ENCODE data around the gene VPS33A. TPM values are rescaled to one million over a fixed set of nuclear protein-coding genes. Genes with fewer than 3 reads are reported as not detected.
"Not testable (repeated sequence)": the region's sequence is repeated elsewhere in the genome, so short reads cannot be mapped to it uniquely, and the experiment has no call there.

Gene VPS33A
- total and polyA plus RNA-seq, 2 experiments from 2014 or later = 19.5 to 48.0 TPM

- no peaks in the 10 kb centered on the region for H3K79me2 ChIP-seq (replicated peaks; ENCODE audit: insufficient read depth)
- Mint-ChIP-seq H3K4me3 (peak overlapping the region; percentile 65), H3K27ac (no peak overlapping the region), H3K36me3 (ENCODE audit: low read depth) (peaks cover 18% of the 10 kb centered on the region), H3K4me1 (peaks cover 22% of the 10 kb centered on the region), H3K9me3 (no peaks in the 10 kb centered on the region), H3K27me3 (ENCODE audit: insufficient read depth, low read depth, poor library complexity) (peaks cover 43% of the 10 kb centered on the region)
- peaks cover 47% of the 10 kb centered on the region for H3K27me3 ChIP-seq (ENCODE audit: insufficient read depth)
- DNase-seq (ENCODE audit: low spot score) = peak; percentile 48
- peak overlapping the region; percentile 67 for H3K4me3 ChIP-seq
- no peak overlapping the region for H3K27ac ChIP-seq (ENCODE audit: low read depth)
- peaks cover 11% of the 10 kb centered on the region; the same call in 1 of the 2 replicates for H3K4me1 ChIP-seq (ENCODE audit: insufficient read depth)
- H2AFZ ChIP-seq = peak overlapping the region; percentile 87
- H3F3A ChIP-seq (replicated peaks; ENCODE audit: low read depth) = peaks cover 20% of the 10 kb centered on the region
- H4K20me1 ChIP-seq (replicated peaks; ENCODE audit: insufficient read depth) = peaks cover 29% of the 10 kb centered on the region
- H3K36me3 ChIP-seq (ENCODE audit: insufficient read depth) = peaks cover 20% of the 10 kb centered on the region
- H3K9me2 ChIP-seq (ENCODE audit: insufficient read depth) = no peaks in the 10 kb centered on the region
- TF ChIP-seq EZH2 (IDR thresholded peaks at IDR 0.05; ENCODE audit: low read depth, unreplicated experiment) = peak; percentile 75
- TF ChIP-seq CREB1 (CRISPR knock-in tag; IDR thresholded peaks at IDR 0.05; ENCODE audit: low read depth) = no peak
- peak; percentile 12 for ATAC-seq
- H3K4me2 ChIP-seq = peak overlapping the region; percentile 88
These were observed 61.9 kb downstream of the VPS33A start for GRCh38 chr12:122204167-122205052.

- peaks cover 15% of the 10 kb centered on the region for H3K36me3 Mint-ChIP-seq (ENCODE audit: low read depth)
These were observed 62.8 kb downstream of the VPS33A start, which contains the start of gene B3GNT4 for GRCh38 chr12:122203301-122204166. Gene B3GNT4 (plus strand): TSS chr12:122203709. CDS start chr12:122204619, 910 bp downstream.

GRCh38 chr12:122202811-122203210 is 63.5 kb downstream of the VPS33A start:
- Histone ChIP-seq H3F3A (replicated peaks; ENCODE audit: low read depth) (peaks cover 20% of the 10 kb centered on the region), H3K4me2 (peak overlapping the region; percentile 88), H3K27me3 (ENCODE audit: insufficient read depth) (peaks cover 47% of the 10 kb centered on the region), H3K4me3 (peak overlapping the region; percentile 67), H4K20me1 (replicated peaks; ENCODE audit: insufficient read depth) (peaks cover 25% of the 10 kb centered on the region), H2AFZ (peak overlapping the region; percentile 98)
- not testable (repeated sequence) for H3K36me3 Mint-ChIP-seq (ENCODE audit: low read depth); H3K9me3 Mint-ChIP-seq; H3K27ac ChIP-seq (ENCODE audit: low read depth); H3K27ac Mint-ChIP-seq; H3K4me1 ChIP-seq (ENCODE audit: insufficient read depth); ATAC-seq; DNase-seq (ENCODE audit: low spot score); H3K36me3 ChIP-seq (ENCODE audit: insufficient read depth); H3K9me2 ChIP-seq (ENCODE audit: insufficient read depth); H3K79me2 ChIP-seq (replicated peaks; ENCODE audit: insufficient read depth)
- H3K27me3 Mint-ChIP-seq (ENCODE audit: insufficient read depth, low read depth, poor library complexity) = peaks cover 43% of the 10 kb centered on the region
- peak overlapping the region; percentile 81 for H3K4me3 Mint-ChIP-seq
- H3K4me1 Mint-ChIP-seq = peaks cover 15% of the 10 kb centered on the region

More at GRCh38 chr12:122203301-122204166, 62.8 kb downstream of the VPS33A start, which contains the start of gene B3GNT4:
- peaks cover 27% of the 10 kb centered on the region for H4K20me1 ChIP-seq (replicated peaks; ENCODE audit: insufficient read depth)
- peaks cover 11% of the 10 kb centered on the region; the same call in 1 of the 2 replicates for H3K36me3 ChIP-seq (ENCODE audit: insufficient read depth)
- DNase-seq (ENCODE audit: low spot score) = peak; percentile 85
- no peak within 1 kb of the TSS for H3K27ac Mint-ChIP-seq
- no peaks in the 10 kb centered on the region for H3K9me2 ChIP-seq (ENCODE audit: insufficient read depth)
- TF ChIP-seq ZNF114 (CRISPR knock-in tag; IDR thresholded peaks at IDR 0.05) (no peak), EZH2phosphoT487 (IDR thresholded peaks at IDR 0.05; ENCODE audit: unreplicated experiment) (peak; percentile 18), POLR2AphosphoS5 (IDR thresholded peaks at IDR 0.05; ENCODE audit: low read depth) (peak; percentile 58), NANOG (IDR thresholded peaks at IDR 0.05; ENCODE audit: borderline replicate concordance) (no peak)
- H3K27me3 ChIP-seq (ENCODE audit: insufficient read depth) = peaks cover 47% of the 10 kb centered on the region
- peak within 1 kb of the TSS; percentile 88 for H3K4me2 ChIP-seq
- H3K27me3 Mint-ChIP-seq (ENCODE audit: insufficient read depth, low read depth, poor library complexity) = peaks cover 43% of the 10 kb centered on the region
- peak within 1 kb of the TSS; percentile 81 for H3K4me3 Mint-ChIP-seq
- H3K4me3 ChIP-seq = peak within 1 kb of the TSS; percentile 67
- ATAC-seq = peak; percentile 67
- H3K79me2 ChIP-seq (replicated peaks; ENCODE audit: insufficient read depth) = no peaks in the 10 kb centered on the region
- no peak within 1 kb of the TSS for H3K27ac ChIP-seq (ENCODE audit: low read depth)
- H2AFZ ChIP-seq = peak within 1 kb of the TSS; percentile 98
- peaks cover 11% of the 10 kb centered on the region; the same call in 1 of the 2 replicates for H3K4me1 ChIP-seq (ENCODE audit: insufficient read depth)
- H3K4me1 Mint-ChIP-seq = peaks cover 20% of the 10 kb centered on the region
- H3F3A ChIP-seq (replicated peaks; ENCODE audit: low read depth) = peaks cover 20% of the 10 kb centered on the region
- no peaks in the 10 kb centered on the region for H3K9me3 Mint-ChIP-seq

All from GM23338 (cell line).